AG04450 (cell line): Measurements from ENCODE around the gene ACAN. TPM values are rescaled to one million over a fixed set of nuclear protein-coding genes. Genes with fewer than 3 reads are reported as not detected.

Experiments
- CTCF ChIA-PET: fragments of 300-600, 350-600 bp; formaldehyde crosslinking; extraction: SDS; loops from one replicate; lab custom pipeline; 2022; ENCODE audit warnings: antibody characterized with exemption, inconsistent platforms; lab: Charles Lee
- POLR2A ChIA-PET: fragments of 350-600 bp; formaldehyde crosslinking; extraction: SDS; loops from one replicate; lab custom pipeline; 2021; ENCODE audit warnings: antibody characterized with exemption, inconsistent platforms; lab: Yijun Ruan, JAX
- DNase-seq: peaks from one replicate; pipeline ENCODE4 v3.0.0-alpha.2; 2011; ENCODE audit warnings: low read depth, low spot score
- H3K27ac ChIP-seq: one replicate; pipeline ENCODE4 v1.5.1; 2012; ENCODE audit warnings: low read depth, low read length, control low read depth
- H3K27me3 ChIP-seq: one replicate; pipeline ENCODE4 v1.6.0; 2012; ENCODE audit warnings: low read length; ENCODE audit not compliant: control insufficient read depth, insufficient read depth
- H3K4me3 ChIP-seq: 2 replicates; pipeline ENCODE4 v1.5.1; 2011; ENCODE audit warnings: mild to moderate bottlenecking, low read depth, low read length, control low read depth
- H3K9me3 ChIP-seq: 2 replicates; pipeline ENCODE4 v1.5.1; 2012; ENCODE audit warnings: low read length; ENCODE audit not compliant: control insufficient read depth, insufficient read depth
- polyA plus RNA-seq: library from polyadenylated mRNA; depleted of rRNA; stranded (reverse); fragments of >200 nt; gene quantifications from 2 replicates; pipeline ENCODE4 v1.2.3, GENCODE V29; 2011
- TF ChIP-seq, protein P1 (sequence below): IDR thresholded peaks from 2 replicates; pipeline ENCODE4 v1.5.1; 2011; ENCODE audit warnings: low read depth, low read length, control low read depth, inconsistent platforms

The ACAN gene
- polyA plus RNA-seq, 1 experiment: 0.20 TPM

DNA sequence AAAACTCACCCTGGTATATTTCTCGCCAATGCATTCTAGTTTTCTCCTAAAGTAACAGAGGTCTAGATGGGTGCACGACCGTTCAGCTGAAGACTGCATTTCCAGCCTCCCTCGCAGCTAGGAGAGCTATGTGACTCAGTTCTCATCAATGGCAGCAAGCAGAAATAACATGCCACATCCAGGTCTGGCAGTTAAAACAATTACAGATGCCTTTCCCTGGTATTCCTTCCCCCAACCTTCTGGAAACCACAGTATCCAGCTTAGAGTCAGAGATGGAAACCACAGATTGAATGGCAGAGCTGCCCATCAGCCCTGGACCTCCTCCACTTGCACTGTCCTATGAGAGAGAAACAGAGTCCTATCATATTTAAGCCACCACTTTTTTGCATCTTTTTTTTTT, 87.3 kb downstream of the ACAN start:
- no peak for DNase-seq
- Histone ChIP-seq H3K27ac (no peak overlapping the region), H3K9me3 (no peaks in the 10 kb centered on the region; the same call in 1 of the 2 replicates), H3K27me3 (no peaks in the 10 kb centered on the region), H3K4me3 (no peak overlapping the region)
- CTCF ChIA-PET: interaction anchor here (0.6 to 6.5 kb wide), 6 partner anchors 8 to 252 kb away, joined by 3 to 37 read pairs (median 3); partner anchors contain the start of gene ISG20
- TF ChIP-seq, protein P1, sequence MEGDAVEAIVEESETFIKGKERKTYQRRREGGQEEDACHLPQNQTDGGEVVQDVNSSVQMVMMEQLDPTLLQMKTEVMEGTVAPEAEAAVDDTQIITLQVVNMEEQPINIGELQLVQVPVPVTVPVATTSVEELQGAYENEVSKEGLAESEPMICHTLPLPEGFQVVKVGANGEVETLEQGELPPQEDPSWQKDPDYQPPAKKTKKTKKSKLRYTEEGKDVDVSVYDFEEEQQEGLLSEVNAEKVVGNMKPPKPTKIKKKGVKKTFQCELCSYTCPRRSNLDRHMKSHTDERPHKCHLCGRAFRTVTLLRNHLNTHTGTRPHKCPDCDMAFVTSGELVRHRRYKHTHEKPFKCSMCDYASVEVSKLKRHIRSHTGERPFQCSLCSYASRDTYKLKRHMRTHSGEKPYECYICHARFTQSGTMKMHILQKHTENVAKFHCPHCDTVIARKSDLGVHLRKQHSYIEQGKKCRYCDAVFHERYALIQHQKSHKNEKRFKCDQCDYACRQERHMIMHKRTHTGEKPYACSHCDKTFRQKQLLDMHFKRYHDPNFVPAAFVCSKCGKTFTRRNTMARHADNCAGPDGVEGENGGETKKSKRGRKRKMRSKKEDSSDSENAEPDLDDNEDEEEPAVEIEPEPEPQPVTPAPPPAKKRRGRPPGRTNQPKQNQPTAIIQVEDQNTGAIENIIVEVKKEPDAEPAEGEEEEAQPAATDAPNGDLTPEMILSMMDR: no peak
- POLR2A ChIA-PET: no interaction called here

DNA sequence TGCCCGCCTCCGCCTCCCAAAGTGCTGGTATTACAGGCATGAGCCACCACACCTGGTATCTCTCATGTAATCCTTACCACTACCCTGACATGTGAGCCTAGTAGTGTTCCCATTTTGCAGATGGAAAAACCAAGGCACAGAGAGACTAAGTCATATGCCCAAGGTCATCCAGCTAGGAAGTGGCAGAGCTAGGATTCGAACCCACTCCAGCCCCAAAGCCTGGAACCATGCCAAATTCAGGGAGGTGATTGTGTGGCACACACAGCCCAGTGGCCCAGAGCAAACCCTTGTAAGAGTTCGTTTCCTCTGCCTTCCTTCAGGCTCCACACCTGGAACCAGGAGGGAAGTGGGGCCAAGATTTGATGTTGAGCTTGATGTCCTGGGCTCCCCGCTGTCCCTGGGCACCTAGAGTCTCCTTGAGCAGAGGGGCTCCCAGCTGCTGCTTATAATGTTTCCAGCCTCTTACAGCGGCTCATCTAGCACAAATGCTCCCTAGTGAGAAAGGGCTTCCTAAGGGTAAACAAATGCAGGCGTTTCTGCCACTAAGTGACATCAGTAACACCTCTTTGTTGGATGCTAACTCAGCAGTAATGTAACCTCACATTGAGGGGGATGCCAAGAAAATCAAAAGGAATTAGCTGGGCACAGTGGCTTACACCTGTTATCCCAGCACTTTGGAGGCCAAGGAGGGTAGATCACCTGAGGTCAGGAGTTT, 88.5 kb downstream of the ACAN start:
- Histone ChIP-seq H3K4me3 (no peak overlapping the region), H3K27me3 (no peaks in the 10 kb centered on the region), H3K9me3 (no peaks in the 10 kb centered on the region; the same call in 1 of the 2 replicates), H3K27ac (no peak overlapping the region)
- TF ChIP-seq, protein P1: no peak
- ChIA-PET CTCF (interaction anchor here (0.9 to 6.5 kb wide), 3 partner anchors 12 to 112 kb away, joined by 3 to 37 read pairs (median 7); no protein-coding TSS in a partner anchor), POLR2A (no interaction called here)
- DNase-seq: no peak

DNA sequence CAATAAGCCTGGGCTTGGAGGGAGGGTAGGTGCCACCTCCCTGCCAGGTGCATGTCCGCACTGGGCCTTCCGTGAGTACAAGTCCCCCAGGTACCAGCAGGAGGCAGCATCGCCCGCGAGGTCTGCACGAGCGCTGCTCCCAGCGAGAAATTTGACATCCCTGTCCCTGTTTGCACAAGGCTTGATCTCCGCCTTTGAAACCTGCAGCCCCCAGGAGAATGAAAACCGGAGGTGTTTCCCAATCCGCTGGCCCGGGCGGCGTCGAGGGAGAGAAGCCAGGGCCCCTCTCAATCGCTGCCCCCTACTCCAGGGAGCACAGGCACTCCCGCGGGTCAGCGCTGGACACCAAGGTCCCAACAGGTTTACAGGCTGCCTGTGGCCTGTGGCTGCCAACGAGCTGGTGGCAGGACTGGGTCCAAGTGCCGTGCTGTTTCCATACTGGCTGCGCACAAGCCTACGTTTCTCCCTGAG, 91.1 kb downstream of the ACAN start:
- CTCF ChIA-PET: interaction anchor here (0.6 to 6.5 kb wide), 4 partner anchors 10 to 399 kb away, joined by 3 to 37 read pairs (median 7); no protein-coding TSS in a partner anchor
- Histone ChIP-seq H3K9me3 (no peaks in the 10 kb centered on the region; the same call in 1 of the 2 replicates), H3K27ac (no peak overlapping the region), H3K4me3 (peak overlapping the region; percentile 68), H3K27me3 (no peaks in the 10 kb centered on the region)
- no peak for DNase-seq
- POLR2A ChIA-PET: no interaction called here
- TF ChIP-seq, protein P1: peak; percentile 67

DNA sequence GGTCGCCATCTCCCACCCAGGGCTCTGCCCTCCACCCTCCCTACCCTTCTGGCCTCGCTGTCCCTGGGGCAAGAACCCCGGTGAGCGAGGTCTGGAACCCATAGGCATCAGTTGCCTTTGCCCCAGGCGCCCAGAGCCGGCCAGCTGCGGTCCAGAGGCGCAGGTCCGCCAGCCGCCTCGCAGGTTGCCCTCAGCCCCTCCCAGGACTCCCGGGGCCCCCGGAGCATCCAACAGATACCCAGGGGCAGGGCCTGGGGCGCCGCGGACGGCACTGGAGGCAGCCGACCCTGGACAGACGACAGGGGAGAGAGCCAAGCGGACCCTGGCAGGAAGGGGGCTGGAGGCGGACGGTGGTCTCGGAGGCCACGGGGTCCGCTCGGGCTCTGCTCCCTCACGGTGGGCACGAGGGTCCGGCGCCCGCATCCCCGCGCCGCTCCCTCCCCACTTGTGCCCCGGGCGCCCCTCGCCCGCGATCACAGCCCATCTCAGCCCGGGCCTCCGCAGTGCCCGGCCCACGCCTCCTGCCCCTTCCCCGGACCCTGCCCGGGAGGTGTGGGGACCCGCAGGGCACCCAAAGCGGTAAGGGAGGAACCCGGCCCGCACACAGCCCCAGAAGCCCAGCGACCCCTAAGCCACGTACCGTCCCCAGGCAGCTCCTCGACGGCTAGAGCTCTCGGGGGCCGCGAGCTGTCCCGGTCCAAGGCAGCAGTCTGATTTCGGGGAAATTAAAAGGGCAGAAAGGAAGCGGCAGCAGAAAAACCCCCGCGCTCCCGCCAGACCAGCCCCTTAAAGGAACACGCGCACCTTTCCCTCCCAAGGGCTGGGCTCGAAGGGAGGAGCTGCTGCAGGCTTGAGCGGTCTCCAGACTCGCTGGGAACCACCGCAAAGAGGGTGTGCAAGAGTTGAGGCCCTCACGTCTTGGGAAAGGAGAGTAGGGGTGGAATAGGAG, 91.9 kb downstream of the ACAN start, which contains the start of gene HAPLN3:
Gene HAPLN3, minus strand, starts transcription at position 726 of the 949 bp plus-strand sequence. CDS start 8,246 bp downstream, outside the sequence.
- Histone ChIP-seq H3K4me3 (peak within 1 kb of the TSS; percentile 68), H3K27ac (no peak within 1 kb of the TSS), H3K9me3 (no peaks in the 10 kb centered on the region; the same call in 1 of the 2 replicates), H3K27me3 (no peaks in the 10 kb centered on the region)
- TF ChIP-seq, protein P1: no peak
- no peak for DNase-seq
- ChIA-PET CTCF (interaction anchor here (0.5 to 6.5 kb wide), 7 partner anchors 9 to 1290 kb away, joined by 3 to 37 read pairs (median 7); no protein-coding TSS in a partner anchor), POLR2A (no interaction called here)
